Choroid plexus epithelial cell (primary cell): ENCODE results near the gene DUSP19.
A peak's percentile ranks its signal among the peaks of the same experiment; 100 is the strongest.

Experiments
- DNase-seq: peaks from one replicate; pipeline ENCODE4 v3.0.0-alpha.2; 2010; ENCODE audit warnings: low read depth
- H3K4me3 ChIP-seq: 2 replicates; pipeline ENCODE4 v1.5.1; 2011; ENCODE audit warnings: low read depth, mild to moderate bottlenecking, control low read depth, low read length, moderate library complexity
- CTCF ChIP-seq: conservative IDR thresholded peaks from 2 replicates; pipeline ENCODE4 v1.5.1; 2011; ENCODE audit warnings: low read depth, mild to moderate bottlenecking, control low read depth, inconsistent platforms, low read length, moderate library complexity

The DUSP19 gene

GRCh38 chr2:183049420-183049819 is 29.1 kb upstream of the DUSP19 start:
- DNase-seq: no peak
- no peak for TF ChIP-seq CTCF
- H3K4me3 ChIP-seq: no peak overlapping the region

DNA sequence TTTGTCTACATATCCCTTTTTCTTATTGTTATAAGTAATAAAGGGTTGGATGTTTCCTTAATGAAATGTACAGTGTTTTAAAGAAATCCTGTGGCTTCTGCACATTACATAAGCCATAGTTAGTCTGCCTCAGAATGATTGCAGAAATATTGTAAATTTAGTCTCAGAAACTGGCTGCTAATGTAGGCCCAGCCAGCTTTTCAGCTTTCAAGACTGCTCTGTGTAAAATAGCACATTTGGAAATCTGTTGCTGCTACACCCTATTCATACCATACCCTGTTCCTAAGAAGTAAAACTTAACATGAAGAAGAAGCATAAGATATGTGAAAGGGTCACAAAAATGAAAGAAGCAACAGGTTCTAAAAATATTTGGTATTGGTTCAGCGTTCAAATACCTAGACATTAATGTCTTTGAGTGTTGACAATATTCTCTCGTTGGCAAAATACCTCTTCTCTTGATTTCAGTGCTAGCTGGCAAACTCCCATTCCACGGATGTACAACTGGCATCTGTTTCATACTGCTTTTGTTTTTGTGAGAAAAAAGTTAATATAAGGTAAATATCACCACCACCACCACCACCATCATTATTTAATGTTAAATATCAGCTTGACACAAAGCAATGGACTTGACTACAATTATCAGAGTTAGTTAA is 21.1 kb upstream of the DUSP19 start:
- no peak overlapping the region for H3K4me3 ChIP-seq
- no peak for TF ChIP-seq CTCF
- DNase-seq: no peak

DNA sequence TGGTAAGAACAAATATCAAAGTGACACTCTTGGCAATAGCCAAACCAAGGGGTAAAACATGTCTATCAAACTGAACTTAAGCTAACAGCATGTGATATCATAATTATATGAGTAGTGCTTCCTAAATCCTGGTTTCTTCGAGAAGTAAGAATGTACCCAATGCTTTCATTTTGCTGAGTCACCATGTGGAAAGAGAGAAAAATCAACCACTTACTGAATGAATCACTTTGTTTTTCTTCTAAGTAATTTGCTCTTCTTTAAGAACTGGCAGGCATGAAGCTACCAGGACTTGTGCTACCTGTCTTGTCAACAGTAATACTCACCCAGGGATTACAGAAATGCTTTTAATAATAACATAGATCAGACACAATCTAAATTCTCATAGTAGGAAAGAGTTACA is 19.0 kb upstream of the DUSP19 start:
- peak; percentile 88 for DNase-seq
- no peak for TF ChIP-seq CTCF
- no peak overlapping the region for H3K4me3 ChIP-seq

GRCh38 chr2:183060571-183061231 is 17.8 kb upstream of the DUSP19 start:
- DNase-seq: no peak
- H3K4me3 ChIP-seq: no peak overlapping the region
- no peak for TF ChIP-seq CTCF

DNA sequence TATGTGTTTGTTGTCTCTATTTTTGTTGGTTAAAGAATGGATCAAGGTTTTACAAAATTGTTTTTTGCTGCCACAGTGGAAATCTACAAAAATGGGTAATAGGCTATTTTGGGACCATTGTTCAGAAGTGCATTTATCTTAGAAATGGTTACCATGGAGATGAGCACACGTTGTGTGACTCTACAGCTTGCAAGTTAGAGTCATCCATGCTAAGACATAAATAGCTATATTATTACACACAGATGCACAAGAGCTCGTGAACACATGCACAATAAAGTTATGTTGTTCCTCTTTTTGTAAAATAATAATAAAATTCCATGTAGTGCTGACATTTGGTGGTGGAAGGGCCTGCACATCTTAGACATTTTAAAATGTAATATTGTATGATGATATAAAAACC is 15.5 kb upstream of the DUSP19 start:
- no peak overlapping the region for H3K4me3 ChIP-seq
- no peak for TF ChIP-seq CTCF
- DNase-seq: peak; percentile 86

GRCh38 chr2:183068561-183068960 is 10.0 kb upstream of the DUSP19 start:
- no peak overlapping the region for H3K4me3 ChIP-seq
- TF ChIP-seq CTCF: no peak
- DNase-seq: no peak

DNA sequence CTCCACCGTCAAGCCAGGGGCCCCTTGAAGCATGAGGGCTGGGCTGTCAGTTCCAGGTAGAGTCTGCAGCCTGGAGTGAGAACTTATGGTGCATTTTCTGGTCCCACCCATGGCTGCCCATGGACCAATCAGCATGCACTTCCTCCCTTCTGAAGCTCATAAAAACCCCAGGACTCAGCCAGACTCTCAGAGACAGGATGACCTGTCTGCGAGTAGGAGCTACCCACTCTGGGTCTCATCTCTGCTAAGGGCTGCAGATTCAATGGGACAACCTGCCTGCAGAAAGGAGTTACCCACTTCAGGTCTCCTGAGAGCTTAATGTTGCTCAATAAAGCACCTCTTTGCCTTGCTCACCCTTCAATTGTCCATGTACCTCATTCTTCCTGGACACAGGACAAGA is 9.4 kb upstream of the DUSP19 start:
- TF ChIP-seq CTCF: no peak
- no peak for DNase-seq
- H3K4me3 ChIP-seq: no peak overlapping the region
